Tibial artery (tissue), 4 donors: ENCODE results near the gene CHST14.

Source experiments
- DNase-seq, 2 donors: peaks; one replicate each; pipeline ENCODE4 v3.0.0-alpha.2; 2019
- H3K27ac ChIP-seq, 2 donors: fragments of 200-600 bp; sonication (generic) in 1 of 2; 1 replicate in 1 of 2; 2 replicates in 1 of 2; pipeline ENCODE4 v1.5.1; 2018 to 2019; ENCODE audit warnings: mild to moderate bottlenecking in 1 of 2
- H3K27me3 ChIP-seq, 2 donors: fragments of 200-600 bp; sonication (generic) in 1 of 2; one replicate each; pipeline versions ENCODE4 v1.5.1 to v1.6.0; 2016 to 2019
- H3K36me3 ChIP-seq, 3 donors: fragments of 200-600 bp; sonication (generic) in 2 of 3; one replicate each; pipeline ENCODE4 v1.5.1; 2016 to 2019; ENCODE audit warnings: mild to moderate bottlenecking in 2 of 3
- H3K4me1 ChIP-seq, 4 donors: fragments of 200-600 bp; sonication (generic) in 2 of 4; 1 replicate in 3 of 4; 2 replicates in 1 of 4; pipeline ENCODE4 v1.5.1; 2016 to 2019
- H3K4me3 ChIP-seq, 2 donors: fragments of 200-600 bp; sonication (generic) in 1 of 2; 1 replicate in 1 of 2; 2 replicates in 1 of 2; pipeline ENCODE4 v1.5.1; 2018 to 2019; ENCODE audit warnings: mild to moderate bottlenecking in 2 of 2
- H3K9me3 ChIP-seq, 3 donors: fragments of 200-600 bp; sonication (generic) in 1 of 3; one replicate each; pipeline ENCODE4 v1.5.1; 2016 to 2019
- CTCF ChIP-seq, 2 experiments: fragments of 200-600 bp in 1 of 2; fragments of 450-650 bp in 1 of 2; IDR thresholded peaks; one replicate each; pipeline ENCODE4 v1.5.1; 2017 to 2019; ENCODE audit warnings: antibody characterized with exemption in 2 of 2, mild to moderate bottlenecking in 1 of 2, moderate library complexity in 1 of 2
- intact Hi-C: fragments of 100-400 bp; cut with DNase I; formaldehyde crosslinking; loops from one replicate; pipeline ENCODE4 v1.15.0; 2023; ENCODE audit warnings: low total_unique reads

The CHST14 gene

DNA sequence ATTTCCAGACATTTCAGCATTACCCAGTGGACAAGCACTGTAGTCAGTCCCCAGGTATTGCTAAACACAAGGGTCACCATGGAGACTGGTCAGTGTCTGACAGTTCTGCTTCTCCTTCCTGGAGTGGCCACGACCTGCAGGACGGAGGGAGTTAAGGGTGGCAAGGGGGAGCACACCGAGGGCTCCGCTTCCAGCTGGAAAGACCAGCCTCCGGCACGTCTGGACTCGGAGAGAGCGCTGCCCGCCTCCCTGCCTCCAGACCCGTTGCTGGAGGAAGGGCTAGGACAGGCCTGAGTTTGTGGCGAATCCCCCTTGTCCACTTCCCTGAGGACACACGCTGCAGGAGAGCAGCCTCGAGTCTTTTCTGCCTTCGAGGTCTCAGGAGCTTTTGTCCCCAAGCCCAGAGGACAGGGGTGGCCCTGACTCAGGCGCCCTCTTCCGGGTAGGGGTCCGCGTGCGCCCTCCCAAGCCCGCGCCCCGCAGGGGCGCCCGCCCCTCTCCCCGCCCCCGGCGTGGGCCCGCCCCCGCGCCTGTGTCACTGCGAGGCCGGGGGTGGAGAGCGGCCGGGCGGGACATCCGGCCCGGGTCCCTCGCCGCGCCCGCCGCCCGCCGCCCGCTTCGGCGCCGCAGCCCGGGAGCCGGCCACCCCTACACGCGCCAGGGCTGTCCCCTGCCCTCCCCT lies at the start of gene CHST14:
Gene CHST14 (plus strand): TSS at position 562 of the 682 bp plus-strand sequence. CDS start 230 bp downstream, outside the sequence.
- no peaks in the 10 kb centered on the region for H3K9me3 ChIP-seq
- peak within 1 kb of the TSS; percentile 91 to 99 for H3K4me3 ChIP-seq
- peak; percentile 56 to 79 for DNase-seq
- intact Hi-C loops, result no loop called here
- no peak for TF ChIP-seq CTCF (IDR thresholded peaks at IDR 0.05)
- peak within 1 kb of the TSS; percentile 85 to 97 for H3K27ac ChIP-seq
- peaks cover 0 to 22% (median 12%) of the 10 kb centered on the region in 4 donors for H3K4me1 ChIP-seq
- no peaks in the 10 kb centered on the region for H3K27me3 ChIP-seq
- peaks cover 8 to 22% (median 12%) of the 10 kb centered on the region in 3 donors for H3K36me3 ChIP-seq

DNA sequence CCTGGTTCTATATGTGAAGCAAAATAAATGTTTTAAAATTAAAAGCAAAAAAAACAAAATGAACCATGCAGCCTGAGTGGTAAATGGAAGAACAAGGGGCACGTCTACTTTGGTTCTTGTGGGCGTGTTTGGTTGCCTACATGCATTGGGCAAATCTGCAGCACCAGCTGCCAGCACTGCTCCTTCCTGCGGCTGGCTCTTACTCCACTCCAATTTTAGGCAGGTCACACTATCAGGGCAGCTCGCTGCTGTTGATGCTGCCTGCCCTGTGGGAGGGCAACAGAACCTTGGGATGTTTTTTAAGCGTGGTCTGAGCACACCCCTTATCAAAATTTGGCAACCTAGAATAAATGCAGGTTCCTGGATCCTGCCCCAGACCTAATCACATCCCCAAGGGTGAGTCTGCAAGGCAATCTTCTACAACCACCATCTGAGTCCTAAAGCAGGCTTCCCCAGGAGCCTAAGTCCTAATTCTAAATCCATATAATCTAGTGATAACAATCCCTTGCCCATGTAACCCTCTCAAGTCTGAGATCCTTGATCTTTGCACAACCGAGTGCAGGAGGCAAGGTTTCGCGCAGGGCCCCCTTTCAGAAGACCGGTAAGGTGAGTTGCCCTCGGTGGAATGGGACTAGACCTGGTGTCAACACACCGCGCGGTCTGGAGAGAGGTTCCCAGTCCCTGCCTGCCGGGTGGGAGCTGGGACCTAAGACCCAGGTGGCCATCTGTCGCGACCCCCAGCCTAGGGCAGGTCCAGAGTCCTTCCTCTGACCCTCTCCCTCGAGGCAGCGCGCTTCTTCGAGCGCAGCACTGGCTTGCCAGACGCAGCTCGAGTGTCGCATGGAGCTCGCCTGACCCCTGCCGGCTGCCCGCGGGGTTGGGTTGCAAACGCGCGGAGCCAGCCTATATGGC lies 49.3 kb upstream of the CHST14 start:
- intact Hi-C loops, result loop anchor here (1.0 to 10.0 kb wide), 3 partner anchors 53 to 357 kb away; no protein-coding TSS in a partner anchor
- H3K4me3 ChIP-seq, result peak overlapping the region in 1 of 2 donors; percentile 3

GRCh38 chr15:40424483-40425115 lies 46.2 kb upstream of the CHST14 start:
- H3K4me1 ChIP-seq, result peaks cover 0 to 19% (median 13%) of the 10 kb centered on the region in 4 donors
- H3K27me3 ChIP-seq, result no peaks in the 10 kb centered on the region
- H3K27ac ChIP-seq, result no peak overlapping the region
- H3K9me3 ChIP-seq, result no peaks in the 10 kb centered on the region
- no peak for TF ChIP-seq CTCF (IDR thresholded peaks at IDR 0.05)
- no peak overlapping the region for H3K4me3 ChIP-seq
- no peak for DNase-seq
- H3K36me3 ChIP-seq, result peaks cover 0 to 8% (median 5%) of the 10 kb centered on the region in 3 donors
- intact Hi-C loops, result loop anchor here (10.0 kb wide), 1 partner anchor 360 kb away; no protein-coding TSS in a partner anchor

More for the DNA sequence above, 49.3 kb upstream of the CHST14 start:
- H3K27ac ChIP-seq, result peak overlapping the region; percentile 42 to 47
- peak; percentile 97 to 99 for TF ChIP-seq CTCF (IDR thresholded peaks at IDR 0.05)
- H3K9me3 ChIP-seq, result no peaks in the 10 kb centered on the region
- peaks cover 0 to 19% (median 13%) of the 10 kb centered on the region in 4 donors for H3K4me1 ChIP-seq
- H3K36me3 ChIP-seq, result peaks cover 2 to 19% (median 12%) of the 10 kb centered on the region in 3 donors
- DNase-seq, result peak; percentile 65 to 85
- H3K27me3 ChIP-seq, result no peaks in the 10 kb centered on the region

GRCh38 chr15:40425681-40426080 lies 45.1 kb upstream of the CHST14 start:
- Histone ChIP-seq H3K9me3 (no peaks in the 10 kb centered on the region), H3K27me3 (no peaks in the 10 kb centered on the region), H3K27ac (no peak overlapping the region), H3K4me3 (no peak overlapping the region), H3K4me1 (peaks cover 0 to 15% (median 10%) of the 10 kb centered on the region in 4 donors), H3K36me3 (peaks cover 0 to 8% (median 5%) of the 10 kb centered on the region in 3 donors)
- intact Hi-C loops, result loop anchor here (10.0 kb wide), 1 partner anchor 361 kb away; no protein-coding TSS in a partner anchor
- DNase-seq, result no peak
- TF ChIP-seq CTCF (IDR thresholded peaks at IDR 0.05), result no peak

GRCh38 chr15:40427188-40427587 lies 43.6 kb upstream of the CHST14 start:
- no peak for TF ChIP-seq CTCF (IDR thresholded peaks at IDR 0.05)
- no peak for DNase-seq
- Histone ChIP-seq H3K36me3 (peaks cover 0 to 8% (median 5%) of the 10 kb centered on the region in 3 donors), H3K4me3 (no peak overlapping the region), H3K9me3 (no peaks in the 10 kb centered on the region), H3K4me1 (no peaks in the 10 kb centered on the region), H3K27me3 (no peaks in the 10 kb centered on the region), H3K27ac (no peak overlapping the region)
- intact Hi-C loops, result loop anchor here (10.0 kb wide), 1 partner anchor 362 kb away; no protein-coding TSS in a partner anchor
